HG02970 (cell line): ENCODE data around the gene EGFL8.
"Not testable (repeated sequence)": the region's sequence is repeated elsewhere in the genome, so short reads cannot be mapped to it uniquely, and the experiment has no call there.

Experiments
- ATAC-seq: cut with Tn5 transposase; IDR thresholded peaks from one replicate; pipeline ENCODE4 v1.9.1; 2021; ENCODE audit warnings: mild to moderate bottlenecking, moderate library complexity, moderate number of reproducible peaks; ENCODE audit not compliant: unreplicated experiment, low FRiP score

The EGFL8 gene

GRCh38 chr6:32193096-32193495 is 28.7 kb downstream of the EGFL8 start:
- not testable (repeated sequence) for ATAC-seq

GRCh38 chr6:32194388-32194787 is 30.0 kb downstream of the EGFL8 start:
- no peak for ATAC-seq

GRCh38 chr6:32194825-32195651 is 30.6 kb downstream of the EGFL8 start:
- ATAC-seq = no peak

- peak; percentile 68 for ATAC-seq
These were observed 31.2 kb downstream of the EGFL8 start for GRCh38 chr6:32195652-32195901.

GRCh38 chr6:32195902-32196681 is 31.7 kb downstream of the EGFL8 start:
- peak; percentile 77 for ATAC-seq

- no peak for ATAC-seq
These were observed 32.6 kb downstream of the EGFL8 start for GRCh38 chr6:32196682-32197616.

GRCh38 chr6:32198345-32198696 is 33.9 kb downstream of the EGFL8 start:
- ATAC-seq = no peak

GRCh38 chr6:32198866-32199265 is 34.5 kb downstream of the EGFL8 start:
- ATAC-seq = no peak

- ATAC-seq = no peak
These were observed 36.5 kb downstream of the EGFL8 start for GRCh38 chr6:32200711-32201475.

- ATAC-seq = no peak
These were observed 37.8 kb downstream of the EGFL8 start for GRCh38 chr6:32202186-32202585.

- ATAC-seq = no peak
These were observed 39.3 kb downstream of the EGFL8 start for GRCh38 chr6:32203426-32204267.

GRCh38 chr6:32204268-32204715 is 39.9 kb downstream of the EGFL8 start:
- ATAC-seq = no peak

- no peak for ATAC-seq
These were observed 44.6 kb downstream of the EGFL8 start for GRCh38 chr6:32208996-32209395.

GRCh38 chr6:32210191-32210601 is 45.8 kb downstream of the EGFL8 start:
- ATAC-seq = no peak

- not testable (repeated sequence) for ATAC-seq
These were observed 47.0 kb downstream of the EGFL8 start for GRCh38 chr6:32211432-32211831.

- no peak for ATAC-seq
These were observed 47.8 kb downstream of the EGFL8 start for GRCh38 chr6:32212076-32212760.

GRCh38 chr6:32213649-32214048 is 49.3 kb downstream of the EGFL8 start:
- no peak for ATAC-seq

GRCh38 chr6:32214126-32214525 is 49.7 kb downstream of the EGFL8 start:
- no peak for ATAC-seq

GRCh38 chr6:32215617-32216016 is 51.2 kb downstream of the EGFL8 start:
- ATAC-seq = no peak
